ENCODE data around the gene DLEU7.

Gene DLEU7

DNA sequence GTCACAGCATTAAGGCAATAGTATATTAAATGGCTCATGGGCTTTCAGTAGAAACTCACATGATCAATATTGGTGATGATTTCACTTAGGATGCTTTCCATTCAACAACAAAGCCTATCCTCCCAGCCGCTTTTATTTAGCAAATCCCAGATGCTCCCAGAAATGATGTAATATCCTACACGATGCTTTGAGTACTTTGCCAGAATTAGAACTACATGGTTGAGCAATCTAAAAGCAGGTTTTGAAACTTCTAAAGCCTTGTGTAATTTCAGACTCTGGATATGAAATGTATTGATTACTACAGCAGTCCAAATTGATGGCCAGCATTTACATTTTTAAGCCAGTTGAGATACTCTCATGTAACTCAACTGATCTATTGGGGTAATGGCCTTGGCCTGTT is 13.6 kb downstream of the DLEU7 start:
- H3K4me3 ChIP-seq (ENCODE audit: low read length), result no peak overlapping the region
- no peak for TF ChIP-seq ZNF274 (IDR thresholded peaks at IDR 0.05; ENCODE audit: low read depth, low read length)

DNA sequence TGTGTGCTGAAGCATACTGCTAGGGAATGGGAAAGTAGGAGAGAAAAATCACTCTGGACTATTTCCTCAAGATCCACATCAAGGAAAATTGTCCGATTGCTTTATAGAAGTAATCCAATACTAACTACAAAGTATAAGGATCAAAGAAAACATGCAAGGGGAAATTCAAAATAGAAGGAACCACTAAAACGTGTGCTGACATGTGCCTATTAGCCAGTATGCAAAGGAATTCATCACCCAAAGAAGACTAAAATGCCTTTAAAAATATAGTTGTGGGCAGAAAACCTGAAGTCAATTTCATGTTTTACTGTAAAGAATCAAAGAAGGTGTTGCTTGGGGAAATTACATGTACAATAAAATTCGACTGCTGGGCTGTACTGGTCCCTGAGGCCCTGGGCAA is 14.3 kb downstream of the DLEU7 start:
- H3K4me3 ChIP-seq (ENCODE audit: low read length), result no peak overlapping the region
- TF ChIP-seq ZNF274 (IDR thresholded peaks at IDR 0.05; ENCODE audit: low read depth, low read length), result no peak

DNA sequence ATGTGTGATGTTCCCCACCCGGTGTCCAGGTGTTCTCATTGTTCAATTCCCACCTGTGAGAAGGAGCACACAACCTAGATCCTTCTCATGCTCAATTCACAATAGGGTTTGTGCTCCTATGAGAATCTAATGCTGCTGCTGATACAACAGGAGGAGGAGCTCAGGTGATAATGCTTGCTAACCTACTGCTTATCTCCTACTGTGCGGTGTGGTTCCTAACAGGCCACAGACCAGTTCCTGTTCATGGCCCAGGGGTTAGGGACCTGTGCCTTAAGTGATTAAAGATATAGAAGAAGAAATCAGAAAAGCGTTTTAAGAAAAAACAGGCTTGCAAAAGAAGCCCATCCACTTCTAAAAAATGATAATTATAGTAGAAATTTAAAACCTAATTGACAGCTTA is 17.5 kb downstream of the DLEU7 start:
- H3K4me3 ChIP-seq (ENCODE audit: low read length), result no peak overlapping the region
- TF ChIP-seq ZNF274 (IDR thresholded peaks at IDR 0.05; ENCODE audit: low read depth, low read length), result no peak

GRCh38 chr13:50812242-50812641 is 31.2 kb downstream of the DLEU7 start:
- no peak overlapping the region for H3K4me3 ChIP-seq (ENCODE audit: low read length)
- no peak for TF ChIP-seq ZNF274 (IDR thresholded peaks at IDR 0.05; ENCODE audit: low read depth, low read length)

GRCh38 chr13:50810998-50811397 is 32.5 kb downstream of the DLEU7 start:
- TF ChIP-seq ZNF274 (IDR thresholded peaks at IDR 0.05; ENCODE audit: low read depth, low read length), result no peak
- H3K4me3 ChIP-seq (ENCODE audit: low read length), result peak overlapping the region; percentile 41; the same call in 1 of the 2 replicates

GRCh38 chr13:50810468-50810867 is 33.0 kb downstream of the DLEU7 start:
- no peak overlapping the region for H3K4me3 ChIP-seq (ENCODE audit: low read length)
- no peak for TF ChIP-seq ZNF274 (IDR thresholded peaks at IDR 0.05; ENCODE audit: low read depth, low read length)

- H3K4me3 ChIP-seq (ENCODE audit: low read length), result no peak overlapping the region
- no peak for TF ChIP-seq ZNF274 (IDR thresholded peaks at IDR 0.05; ENCODE audit: low read depth, low read length)
Observed at GRCh38 chr13:50809133-50810090, 34.1 kb downstream of the DLEU7 start.

DNA sequence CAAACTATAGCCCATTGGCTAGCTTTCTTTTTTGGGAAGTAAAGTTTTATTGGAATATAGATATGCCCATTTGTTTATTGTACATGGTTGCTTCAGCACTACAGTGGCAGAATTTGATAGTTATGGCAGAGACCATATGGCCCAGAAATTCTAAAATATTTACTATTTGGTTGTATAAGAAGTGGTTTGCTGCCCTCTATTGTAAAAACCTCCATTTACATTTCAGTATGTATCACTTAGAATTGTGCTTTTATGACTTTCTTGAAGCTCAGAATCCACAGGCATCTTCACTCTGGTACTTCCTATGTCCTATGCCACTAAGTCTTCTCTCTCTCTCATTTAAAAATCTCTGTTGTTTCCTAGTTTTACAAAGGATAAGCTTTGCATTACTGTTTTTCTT is 37.7 kb downstream of the DLEU7 start:
- no peak overlapping the region for H3K4me3 ChIP-seq (ENCODE audit: low read length)
- no peak for TF ChIP-seq ZNF274 (IDR thresholded peaks at IDR 0.05; ENCODE audit: low read depth, low read length)

GRCh38 chr13:50801087-50801931 is 42.2 kb downstream of the DLEU7 start:
- peak overlapping the region; percentile 2; the same call in 1 of the 2 replicates for H3K4me3 ChIP-seq (ENCODE audit: low read length)

DNA sequence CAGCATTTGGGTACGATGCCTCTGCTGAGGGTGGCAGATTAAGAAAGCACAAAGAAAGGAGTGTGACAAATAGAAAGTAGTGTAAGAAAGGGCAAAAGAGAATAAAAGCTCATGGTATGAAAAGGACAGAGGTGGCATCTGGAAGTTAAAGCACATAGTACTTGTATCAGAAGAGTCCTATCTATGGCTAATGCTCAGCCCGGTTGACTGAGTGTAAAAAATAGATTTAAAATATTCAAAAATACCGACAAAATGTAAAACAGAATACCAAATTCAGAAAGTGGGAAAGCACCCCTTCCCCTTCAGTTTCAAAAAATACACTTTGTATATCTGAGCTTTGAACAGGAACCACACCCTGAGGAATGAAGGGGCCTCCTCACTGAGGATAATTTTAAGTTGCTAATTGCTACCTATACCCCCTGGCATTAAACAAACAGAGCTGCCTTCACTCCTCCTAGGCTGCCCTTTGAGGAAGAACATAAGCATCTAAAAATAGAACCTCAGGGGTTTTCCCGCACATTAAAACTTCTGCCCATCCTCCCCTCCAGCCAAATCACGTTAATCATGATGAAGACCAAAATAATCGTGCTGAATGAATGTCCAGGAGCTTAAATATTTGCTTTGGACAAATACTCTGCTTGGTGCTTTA is 43.3 kb downstream of the DLEU7 start:
- no peak for TF ChIP-seq ZNF274 (IDR thresholded peaks at IDR 0.05; ENCODE audit: low read depth, low read length)
- H3K4me3 ChIP-seq (ENCODE audit: low read length), result peak overlapping the region; percentile 27; the same call in 1 of the 2 replicates

More at GRCh38 chr13:50801087-50801931, 42.2 kb downstream of the DLEU7 start:
- no peak for TF ChIP-seq ZNF274 (IDR thresholded peaks at IDR 0.05; ENCODE audit: low read depth, low read length)

DNA sequence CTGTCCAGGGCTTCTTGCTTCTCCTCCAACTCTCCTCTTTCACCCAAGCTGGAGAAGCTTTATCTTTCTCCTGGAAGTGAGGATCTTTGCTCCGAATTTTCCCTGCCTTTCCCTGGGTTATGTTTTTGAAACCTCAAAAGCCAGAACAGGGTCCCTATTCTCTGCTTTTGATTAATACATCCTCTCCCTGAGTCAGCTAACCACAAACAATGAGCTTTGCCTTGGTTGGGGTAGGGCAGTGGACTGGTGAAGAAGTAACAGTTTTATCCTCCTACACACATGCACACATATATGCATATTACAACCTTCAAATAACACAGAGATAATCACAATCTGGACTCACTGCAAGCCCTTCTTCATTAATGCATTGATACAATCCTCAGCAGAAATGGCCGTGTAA is 44.6 kb downstream of the DLEU7 start:
- no peak overlapping the region for H3K4me3 ChIP-seq (ENCODE audit: low read length)
- TF ChIP-seq ZNF274 (IDR thresholded peaks at IDR 0.05; ENCODE audit: low read depth, low read length), result no peak

DNA sequence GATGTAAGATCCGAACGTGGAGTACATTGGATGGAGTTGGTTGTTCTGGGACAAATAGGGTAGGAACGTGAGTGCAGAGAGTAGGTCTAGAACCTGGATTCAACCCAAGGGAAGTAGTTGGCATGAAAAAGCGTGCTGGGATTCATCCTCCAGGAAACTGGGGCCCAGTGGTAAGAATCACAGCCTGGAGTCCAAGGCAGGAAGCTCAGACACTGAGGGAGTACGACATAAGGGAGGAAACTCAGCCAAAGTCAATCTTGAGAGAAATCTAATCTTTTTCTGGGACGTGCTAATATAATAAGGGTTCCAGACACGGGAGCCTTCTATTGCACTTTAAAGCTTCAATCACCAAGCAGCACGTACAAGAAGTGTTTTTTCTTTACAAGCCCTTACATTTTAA is 46.4 kb downstream of the DLEU7 start:
- no peak overlapping the region for H3K4me3 ChIP-seq (ENCODE audit: low read length)
- no peak for TF ChIP-seq ZNF274 (IDR thresholded peaks at IDR 0.05; ENCODE audit: low read depth, low read length)

DNA sequence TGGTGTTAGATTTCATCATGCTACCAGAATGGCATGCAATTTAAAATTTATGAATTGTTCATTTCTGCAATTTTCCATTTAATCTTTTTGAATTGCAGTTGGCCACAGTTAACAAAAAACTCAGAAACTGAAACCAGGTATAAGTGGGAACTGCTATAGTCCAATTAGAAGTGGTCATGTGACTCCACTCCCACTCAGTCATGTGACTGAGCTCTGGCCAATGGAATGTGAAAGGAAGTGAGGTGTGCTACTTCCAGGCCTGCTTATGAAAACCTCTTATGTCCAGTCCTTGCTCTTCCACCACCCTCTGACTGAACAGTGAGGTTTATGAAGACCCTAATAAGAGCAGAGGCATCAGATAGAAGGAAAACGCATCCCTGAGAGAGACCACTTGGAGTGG is 47.0 kb downstream of the DLEU7 start:
- H3K4me3 ChIP-seq (ENCODE audit: low read length), result no peak overlapping the region
- no peak for TF ChIP-seq ZNF274 (IDR thresholded peaks at IDR 0.05; ENCODE audit: low read depth, low read length)

DNA sequence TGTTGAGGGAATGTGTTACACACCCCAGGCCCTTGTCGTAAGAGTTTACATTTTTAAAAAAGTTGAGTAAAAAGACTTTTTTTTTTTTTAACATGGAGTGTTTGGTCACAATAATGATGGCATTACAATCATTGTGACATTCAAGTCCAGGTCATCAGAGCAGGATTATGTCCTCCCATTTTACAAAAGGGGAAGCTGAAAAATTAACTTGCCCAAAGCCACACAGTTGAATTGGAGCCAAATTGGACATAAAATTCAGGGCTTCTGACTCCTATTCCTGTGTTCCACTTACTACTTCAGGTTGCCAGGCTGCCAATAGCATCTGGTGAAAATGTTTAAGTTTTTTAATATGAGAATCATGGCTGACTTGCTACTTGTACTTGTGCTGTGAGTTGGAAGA is 49.3 kb downstream of the DLEU7 start:
- no peak for TF ChIP-seq ZNF274 (IDR thresholded peaks at IDR 0.05; ENCODE audit: low read depth, low read length)
- no peak overlapping the region for H3K4me3 ChIP-seq (ENCODE audit: low read length)

Data from GM08714 (cell line).